GM12892 (cell line): ENCODE data around the gene PTTG1IP.

Experiments
- POLR2A ChIP-seq: IDR thresholded peaks from 2 replicates; pipeline ENCODE4 v1.6.1; 2011; ENCODE audit warnings: low read depth, low read length, control low read depth
- POLR2AphosphoS5 ChIP-seq: IDR thresholded peaks from 2 replicates; pipeline ENCODE4 v1.6.1; 2011; ENCODE audit warnings: low read depth, low read length, control low read depth
- TAF1 ChIP-seq: IDR thresholded peaks from 2 replicates; pipeline ENCODE4 v1.6.1; 2011; ENCODE audit warnings: low read depth, mild to moderate bottlenecking, control low read depth, low read length, borderline replicate concordance

DNA sequence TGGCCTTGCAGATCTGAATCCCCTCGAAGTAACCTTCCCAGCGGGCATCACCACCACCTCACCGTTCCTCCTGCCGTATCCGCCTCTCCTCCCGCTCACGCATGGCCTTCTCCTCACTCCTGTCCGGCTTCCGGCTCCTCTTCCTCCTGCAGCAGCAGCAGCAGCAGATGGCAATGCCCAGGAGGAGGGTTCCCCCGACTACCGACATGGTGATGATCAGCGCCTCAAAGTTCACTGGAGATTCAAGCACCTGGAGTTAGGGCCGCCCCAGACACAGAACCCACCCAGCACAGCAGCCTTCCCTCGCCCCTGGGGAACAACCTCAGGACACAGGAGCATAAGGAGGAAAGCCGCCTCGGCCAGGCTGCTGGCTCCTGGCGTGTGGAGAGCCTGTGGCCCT, 17.4 kb downstream of the PTTG1IP start:
- TF ChIP-seq POLR2A, result no peak
- no peak for TF ChIP-seq POLR2AphosphoS5
- TF ChIP-seq TAF1, result no peak
